Astrocyte of the cerebellum (primary cell): ENCODE results near the gene DIS3L.
A peak's percentile ranks its signal among the peaks of the same experiment; 100 is the strongest.
"Not testable (repeated sequence)": the region's sequence is repeated elsewhere in the genome, so short reads cannot be mapped to it uniquely, and the experiment has no call there.

ENCODE experiments used
- DNase-seq: peaks from one replicate; pipeline ENCODE4 v3.0.0-alpha.2; 2011; ENCODE audit warnings: low read depth
- H3K4me3 ChIP-seq: 2 replicates; pipeline ENCODE4 v1.5.1; 2011; ENCODE audit warnings: mild to moderate bottlenecking, low read depth, low read length, moderate library complexity
- CTCF ChIP-seq: IDR thresholded peaks from 2 replicates; pipeline ENCODE4 v1.5.1; 2012; ENCODE audit warnings: low read length, low read depth, moderate library complexity, mild to moderate bottlenecking; ENCODE audit errors: missing control alignments
- in situ Hi-C: cut with HindIII; loops from 2 replicates; pipeline ENCODE4 v1.10.0; 2017; ENCODE audit warnings: low sequenced_read_pairs

The DIS3L gene

GRCh38 chr15:66328771-66329170 is 35.4 kb downstream of the DIS3L start:
- no peak overlapping the region for H3K4me3 ChIP-seq
- no peak for TF ChIP-seq CTCF
- in situ Hi-C loops: no loop called here
- DNase-seq: no peak

- in situ Hi-C loops, DNase-seq: not testable (repeated sequence)
Measured at GRCh38 chr15:66348530-66348929, 55.2 kb downstream of the DIS3L start.

GRCh38 chr15:66356077-66356358 is 62.6 kb downstream of the DIS3L start:
- in situ Hi-C loops: no loop called here
- no peak for DNase-seq
- peak overlapping the region; percentile 61 for H3K4me3 ChIP-seq
- TF ChIP-seq CTCF: no peak

More at GRCh38 chr15:66348530-66348929, 55.2 kb downstream of the DIS3L start:
- not testable (repeated sequence) for H3K4me3 ChIP-seq

GRCh38 chr15:66356359-66357236 is 63.2 kb downstream of the DIS3L start, which contains the start of gene TIPIN:
Gene TIPIN (minus strand): TSS chr15:66356685. CDS start chr15:66352947, 3,738 bp downstream.
- in situ Hi-C loops: no loop called here
- no peak for TF ChIP-seq CTCF

GRCh38 chr15:66359740-66360139 is 66.4 kb downstream of the DIS3L start:
- DNase-seq: no peak
- no peak for TF ChIP-seq CTCF
- in situ Hi-C loops: no loop called here
- no peak overlapping the region for H3K4me3 ChIP-seq

More at GRCh38 chr15:66356359-66357236, 63.2 kb downstream of the DIS3L start, which contains the start of gene TIPIN:
- peak; percentile 90 for DNase-seq
- peak within 1 kb of the TSS; percentile 61 for H3K4me3 ChIP-seq

GRCh38 chr15:66361745-66362460 is 68.5 kb downstream of the DIS3L start:
- DNase-seq, in situ Hi-C loops: not testable (repeated sequence)

GRCh38 chr15:66362776-66363175 is 69.4 kb downstream of the DIS3L start:
- in situ Hi-C loops: no loop called here
- TF ChIP-seq CTCF: no peak
- no peak overlapping the region for H3K4me3 ChIP-seq
- no peak for DNase-seq

More at GRCh38 chr15:66361745-66362460, 68.5 kb downstream of the DIS3L start:
- H3K4me3 ChIP-seq: not testable (repeated sequence)
